Heart left ventricle (tissue), 16 donors: Measurements from ENCODE around the gene ACTR5. TPM values are rescaled to one million over a fixed set of nuclear protein-coding genes. Genes with fewer than 3 reads are reported as not detected.

Experiments used
- ATAC-seq, 4 donors: fragments of 200-7000 bp; cut with Tn5 transposase; one replicate each; pipeline ENCODE4 v1.9.1; 2020 to 2022; ENCODE audit warnings: moderate library complexity in 4 of 4, mild to moderate bottlenecking in 3 of 4, moderate number of reproducible peaks in 1 of 4
- DNase-seq, 5 donors: peaks; one replicate each; pipeline ENCODE4 v3.0.0-alpha.2; 2020
- H3K27ac ChIP-seq, 12 donors: fragments of 200-600 bp; sonication (generic) in 4 of 12; one replicate each; pipeline versions ENCODE4 v1.5.0 to v1.8.0; 2016 to 2022; ENCODE audit warnings: mild to moderate bottlenecking in 2 of 12
- H3K27me3 ChIP-seq, 9 donors: fragments of 200-600 bp; sonication (generic) in 2 of 9; one replicate each; pipeline versions ENCODE4 v1.5.1 to v1.8.0; 2016 to 2022; ENCODE audit warnings: mild to moderate bottlenecking in 3 of 9
- H3K36me3 ChIP-seq, 9 donors: fragments of 200-600 bp; sonication (generic) in 2 of 9; one replicate each; pipeline versions ENCODE4 v1.5.0 to v1.8.0; 2018 to 2022; ENCODE audit warnings: mild to moderate bottlenecking in 2 of 9
- H3K4me1 ChIP-seq, 12 donors: fragments of 200-600 bp; sonication (generic) in 4 of 12; one replicate each; pipeline versions ENCODE4 v1.5.0 to v1.8.0; 2016 to 2022; ENCODE audit warnings: mild to moderate bottlenecking in 3 of 12
- H3K4me3 ChIP-seq, 12 donors: fragments of 200-600 bp; sonication (generic) in 4 of 12; one replicate each; pipeline versions ENCODE4 v1.5.0 to v1.8.0; 2017 to 2022; ENCODE audit warnings: mild to moderate bottlenecking in 9 of 12, moderate library complexity in 4 of 12
- H3K9me3 ChIP-seq, 12 donors: fragments of 200-600 bp; sonication (generic) in 4 of 12; one replicate each; pipeline versions ENCODE4 v1.5.0 to v1.8.0; 2016 to 2022; ENCODE audit warnings: mild to moderate bottlenecking in 1 of 12
- CTCF ChIP-seq, 12 donors: fragments of 200-600 bp; sonication (generic) in 4 of 12; IDR thresholded peaks; one replicate each; pipeline versions ENCODE4 v1.5.0 to v1.8.0; 2018 to 2022; ENCODE audit warnings: antibody characterized with exemption in 12 of 12, mild to moderate bottlenecking in 5 of 12
- POLR2A ChIP-seq, 2 donors: fragments of 450-650 bp; IDR thresholded peaks; one replicate each; pipeline ENCODE4 v1.6.1; 2017; ENCODE audit warnings: antibody characterized with exemption in 2 of 2, mild to moderate bottlenecking in 2 of 2, moderate library complexity in 2 of 2
- WGBS, 4 donors: extraction: QIAGEN DNeasy Blood & Tissue Kit in 2 of 4; methylation state at CpG; one replicate each; pipeline versions ENCODE4 v1.1.5 to v1.1.7; 2013 to 2018; 5-methylcytosine and 5-hydroxymethylcytosine counted together
- intact Hi-C, 10 donors: fragments of 100-400 bp; cut with DNase I; formaldehyde crosslinking; loops; one replicate each; pipeline versions ENCODE4 v1.11.1 to v1.14.2; 2022
- polyA plus RNA-seq, 2 donors: library from polyadenylated mRNA; stranded (reverse); fragments of 200-250 nt; gene quantifications; one replicate each; pipeline ENCODE4 v1.2.3, GENCODE V29; 2013
- total RNA-seq, 9 donors: library from RNA; depleted of rRNA in 2 of 9; stranded (reverse); fragments of >200 nt in 2 of 9; fragmentation: NEBNext Ultra II Directional in 3 of 9; extraction: Animal tissue kit (Norgen Biotek cat#: 25700) in 3 of 9; gene quantifications; one replicate each; pipeline versions ENCODE4 v1.1.0 to v1.2.4, GENCODE V29; 2016 to 2023
- donor health status: ischemic (EF 13 %, LVEDD 7.1; RV severe dilation, severe dysfunction).
- donor health status: healthy with polysubstance abuse.
- donor health status: DM: no; HTN: yes; CAD: no.
- donor health status: DM: no; HTN: no; CAD: no.
- donor health status: ischemic (EF 25% LVEDD 6.9; RV normal size, moderate dysfunction).
- donor health status: ischemic (EF 25% LVEDD 5.7; RV mildly dilated, moderate dysfunction).
- donor health status: healthy.
- donor health status: DM: yes; HTN: yes; CAD: no.
- donor health status: ischemic (EF 35%, LVEDD 5.7; RV mildly dilated, moderate dysfunction).
- donor health status: nonischemic (EF 11% LVEDD 7.7; RV severe dilation, severe dysfunction).
- donor health status: DM: yes; HTN: yes; CAD: no.
- donor health status: PGD.
- donor health status: ischemic (EF 29% LVEDD 5.4; RV normal size, mild dysfunction).
- donor health status: nonischemic (EF 23%, LVEDD 6.1; RV moderate dilation, normal function).

Gene ACTR5
- total and polyA plus RNA-seq, 11 donors = 2.3 to 6.4 (median 3.5) TPM

- H3K4me3 ChIP-seq = no peak overlapping the region
- no peaks in the 10 kb centered on the region for H3K36me3 ChIP-seq
- intact Hi-C loops = no loop called here
- no peaks in the 10 kb centered on the region for H3K9me3 ChIP-seq
- ATAC-seq (no peak), DNase-seq (no peak)
- peaks cover 0 to 74% (median 27%) of the 10 kb centered on the region in 9 donors for H3K27me3 ChIP-seq
- H3K27ac ChIP-seq = no peak overlapping the region
- 49 to 62% (median 57%) methylated on average over 10 of the region's 10 CpGs for WGBS, 4 donors
- H3K4me1 ChIP-seq = no peaks in the 10 kb centered on the region
- TF ChIP-seq CTCF (IDR thresholded peaks at IDR 0.05) (no peak), POLR2A (IDR thresholded peaks at IDR 0.05) (no peak)
These were observed 32.6 kb upstream of the ACTR5 start for GRCh38 chr20:38715646-38716045.

GRCh38 chr20:38722683-38723016 lies 25.6 kb upstream of the ACTR5 start:
- H3K27me3 ChIP-seq = peaks cover 56 to 98% (median 83%) of the 10 kb centered on the region in 9 donors

GRCh38 chr20:38723017-38723847 lies 25.0 kb upstream of the ACTR5 start:
- ATAC-seq = no peak
- Histone ChIP-seq H3K4me1 (peaks cover 0 to 47% (median 7%) of the 10 kb centered on the region in 12 donors), H3K27ac (no peak overlapping the region), H3K36me3 (no peaks in the 10 kb centered on the region), H3K9me3 (no peaks in the 10 kb centered on the region), H3K27me3 (peaks cover 62 to 98% (median 88%) of the 10 kb centered on the region in 9 donors), H3K4me3 (peak overlapping the region in 1 of 12 donors; percentile 1)
- intact Hi-C loops = no loop called here
- 1 to 2% (median 2%) methylated on average over 50 to 56 of the region's 56 CpGs for WGBS, 4 donors
- no peak for DNase-seq
- no peak for TF ChIP-seq POLR2A (IDR thresholded peaks at IDR 0.05)
- no peak for TF ChIP-seq CTCF (IDR thresholded peaks at IDR 0.05)

More at GRCh38 chr20:38722683-38723016, 25.6 kb upstream of the ACTR5 start:
- DNase-seq (no peak), ATAC-seq (no peak)
- Histone ChIP-seq H3K4me3 (peak overlapping the region in 1 of 12 donors; percentile 1), H3K4me1 (peaks cover 0 to 41% (median 4%) of the 10 kb centered on the region in 12 donors), H3K36me3 (no peaks in the 10 kb centered on the region), H3K9me3 (no peaks in the 10 kb centered on the region), H3K27ac (no peak overlapping the region)
- 1 to 3% (median 2%) methylated on average over 7 of the region's 7 CpGs for WGBS, 4 donors
- TF ChIP-seq POLR2A (IDR thresholded peaks at IDR 0.05) = no peak
- no peak for TF ChIP-seq CTCF (IDR thresholded peaks at IDR 0.05)
- intact Hi-C loops = no loop called here

GRCh38 chr20:38723848-38724625 lies 24.2 kb upstream of the ACTR5 start, which contains the start of gene SLC32A1:
TSS of gene SLC32A1 (plus strand) at chr20:38724486. CDS start at chr20:38724725, 239 bp downstream.
- peak within 1 kb of the TSS in 1 of 12 donors; percentile 15 for H3K4me3 ChIP-seq
- TF ChIP-seq POLR2A (IDR thresholded peaks at IDR 0.05) (no peak), CTCF (IDR thresholded peaks at IDR 0.05) (no peak)
- intact Hi-C loops = no loop called here
- H3K27ac ChIP-seq = no peak within 1 kb of the TSS
- H3K27me3 ChIP-seq = peaks cover 70 to 98% (median 97%) of the 10 kb centered on the region in 9 donors
- H3K9me3 ChIP-seq = no peaks in the 10 kb centered on the region
- WGBS, 4 donors = 1 to 2% (median 1%) methylated on average over 35 to 76 of the region's 76 CpGs
- DNase-seq (no peak), ATAC-seq (no peak)
- peaks cover 0 to 55% (median 12%) of the 10 kb centered on the region in 12 donors for H3K4me1 ChIP-seq
- H3K36me3 ChIP-seq = no peaks in the 10 kb centered on the region
